K562 (cell line): Measurements from ENCODE around the gene HIF1A. TPM values are rescaled to one million over a fixed set of nuclear protein-coding genes. Genes with fewer than 3 reads are reported as not detected.

ENCODE experiments used
- ASH1L ChIP-seq: fragments of 450-650 bp; IDR thresholded peaks from 2 replicates; pipeline ENCODE4 v1.6.1; 2018; ENCODE audit warnings: borderline replicate concordance, mild to moderate bottlenecking, low read depth; ENCODE audit not compliant: partially characterized antibody
- ATF7 ChIP-seq: fragments of 450-650 bp; IDR thresholded peaks from 2 replicates; pipeline ENCODE4 v1.7.1; 2014; ENCODE audit warnings: mild to moderate bottlenecking, moderate library complexity
- CBX3 ChIP-seq, 2 experiments: IDR thresholded peaks; 1 replicate in 1 of 2; 2 replicates in 1 of 2; pipeline ENCODE4 v1.6.1; 2012; ENCODE audit warnings: inconsistent platforms in 2 of 2, low read length in 2 of 2, borderline replicate concordance in 1 of 2, control low read depth in 1 of 2
- CTBP1 ChIP-seq: fragments of 450-650 bp; IDR thresholded peaks from 2 replicates; pipeline ENCODE4 v1.6.1; 2016; ENCODE audit warnings: borderline replicate concordance
- DPF2 ChIP-seq: fragments of 450-650 bp; IDR thresholded peaks from 2 replicates; pipeline ENCODE4 v1.6.1; 2016
- EGR1 ChIP-seq: fragments of 450-650 bp; conservative IDR thresholded peaks from 2 replicates; pipeline ENCODE4 v1.6.1; 2017; ENCODE audit warnings: mild to moderate bottlenecking
- EP400 ChIP-seq: fragments of 450-650 bp; IDR thresholded peaks from 2 replicates; pipeline ENCODE4 v1.6.1; 2017; ENCODE audit warnings: antibody characterized with exemption, mild to moderate bottlenecking, moderate library complexity
- EZH2 ChIP-seq: IDR thresholded peaks from 2 replicates; pipeline ENCODE4 v1.6.1; 2012; ENCODE audit warnings: low read depth, mild to moderate bottlenecking, inconsistent platforms, low read length, borderline replicate concordance
- HCFC1 ChIP-seq: IDR thresholded peaks from 2 replicates; pipeline ENCODE4 v1.6.1; 2012; ENCODE audit warnings: low read depth, low read length, improper control_type of control experiment
- HNRNPH1 ChIP-seq: fragments of 200-400 bp; formaldehyde crosslinking; optimal IDR thresholded peaks from 2 replicates; pipeline ENCODE3; 2017; ENCODE audit warnings: low read depth, mild to moderate bottlenecking, low read length, moderate library complexity
- MTA2 ChIP-seq: fragments of 450-650 bp; IDR thresholded peaks from 2 replicates; pipeline ENCODE4 v1.6.1; 2016; ENCODE audit warnings: low read depth
- NFATC3 ChIP-seq: fragments of 450-650 bp; IDR thresholded peaks from 2 replicates; pipeline ENCODE4 v1.6.1; 2017; ENCODE audit warnings: mild to moderate bottlenecking
- SAFB2 ChIP-seq: fragments of 200-400 bp; formaldehyde crosslinking; IDR thresholded peaks from 2 replicates; pipeline ENCODE4 v1.6.1; 2018; ENCODE audit warnings: borderline replicate concordance, low read length, low read depth, moderate library complexity; ENCODE audit not compliant: severe bottlenecking
- SMARCB1 ChIP-seq: IDR thresholded peaks from 2 replicates; pipeline ENCODE4 v1.6.1; 2011; ENCODE audit warnings: improper control_type of control experiment, low read depth; ENCODE audit not compliant: insufficient read length
- SRSF3 ChIP-seq: fragments of 200-400 bp; formaldehyde crosslinking; IDR thresholded peaks from 2 replicates; pipeline ENCODE4 v1.6.1; 2016; ENCODE audit warnings: mild to moderate bottlenecking, low read length, moderate library complexity; ENCODE audit not compliant: insufficient read depth
- ZC3H8 ChIP-seq: fragments of 450-650 bp; IDR thresholded peaks from 2 replicates; pipeline ENCODE4 v1.6.1; 2017
- ZNF217 ChIP-seq: sonication (generic); formaldehyde crosslinking; IDR thresholded peaks from 2 replicates; pipeline ENCODE4 v1.8.0; 2022; ENCODE audit warnings: mild to moderate bottlenecking, missing genetic modification reagents
- ZNF263 ChIP-seq: sonication (generic); formaldehyde crosslinking; IDR thresholded peaks from 2 replicates; pipeline ENCODE4 v1.8.0; 2022; ENCODE audit warnings: mild to moderate bottlenecking, missing genetic modification reagents, borderline replicate concordance
- ZSCAN32 ChIP-seq: fragments of 450-650 bp; formaldehyde crosslinking; IDR thresholded peaks from 2 replicates; pipeline ENCODE4 v1.4.0; 2020; ENCODE audit warnings: mild to moderate bottlenecking, moderate library complexity
- polyA plus RNA-seq, 8 experiments: library from polyadenylated mRNA; depleted of rRNA in 4 of 8; stranded (reverse) in 5 of 8; unstranded in 3 of 8; fragments of >200 nt; fragmentation: Nextera tagmentation in 2 of 8; fragmentation: Illumina TruSeq in 1 of 8; extraction: Ambion mirVana in 2 of 8; extraction: Trizol in 1 of 8; gene quantifications; 2 replicates each; pipeline versions ENCODE4 v1.2.1 to v1.2.3, GENCODE V29; 2011 to 2014; ENCODE audit warnings: inconsistent platforms in 1 of 8, missing spikeins in 1 of 8
- total RNA-seq, 7 experiments: library from RNA; depleted of rRNA in 6 of 7; stranded (reverse); fragments of >200 nt in 6 of 7; fragmentation: Illumina TruSeq in 2 of 7; extraction: Trizol in 2 of 7; gene quantifications; 2 replicates each; pipeline versions ENCODE4 v1.2.1 to v1.2.3, GENCODE V29; 2011 to 2021; ENCODE audit warnings: low replicate concordance in 1 of 7
- TF ChIP-seq, protein P1 (sequence below): sonication (generic); formaldehyde crosslinking; IDR thresholded peaks from 2 replicates; pipeline ENCODE4 v1.8.0; 2022; ENCODE audit warnings: missing genetic modification reagents, mild to moderate bottlenecking, borderline replicate concordance
- TF ChIP-seq, protein P2 (sequence below): fragments of 450-650 bp; IDR thresholded peaks from 2 replicates; pipeline ENCODE4 v1.6.1; 2016; ENCODE audit warnings: mild to moderate bottlenecking
- TF ChIP-seq, protein P3 (sequence below), 2 experiments: fragments of 450-650 bp in 1 of 2; sonication (generic) in 1 of 2; formaldehyde crosslinking; conservative IDR thresholded peaks; 2 replicates each; pipeline versions ENCODE4 v1.4.0 to v1.8.1; 2020 to 2022; ENCODE audit warnings: mild to moderate bottlenecking in 1 of 2, missing genetic modification reagents in 1 of 2
- TF ChIP-seq, protein P4 (sequence below): fragments of 450-650 bp; formaldehyde crosslinking; IDR thresholded peaks from 2 replicates; pipeline ENCODE4 v1.4.0; 2020; ENCODE audit warnings: mild to moderate bottlenecking

The HIF1A gene
- total and polyA plus RNA-seq, 9 of the 15 experiments (the other 6 are each of a cell fraction or from before 2014, with no cell fraction given) = 5.9 to 35.3 (median 24.2) TPM

GRCh38 chr14:61761959-61762786 is 66.9 kb downstream of the HIF1A start, which contains the start of gene SNAPC1 (continued):
- TF ChIP-seq, protein P1, sequence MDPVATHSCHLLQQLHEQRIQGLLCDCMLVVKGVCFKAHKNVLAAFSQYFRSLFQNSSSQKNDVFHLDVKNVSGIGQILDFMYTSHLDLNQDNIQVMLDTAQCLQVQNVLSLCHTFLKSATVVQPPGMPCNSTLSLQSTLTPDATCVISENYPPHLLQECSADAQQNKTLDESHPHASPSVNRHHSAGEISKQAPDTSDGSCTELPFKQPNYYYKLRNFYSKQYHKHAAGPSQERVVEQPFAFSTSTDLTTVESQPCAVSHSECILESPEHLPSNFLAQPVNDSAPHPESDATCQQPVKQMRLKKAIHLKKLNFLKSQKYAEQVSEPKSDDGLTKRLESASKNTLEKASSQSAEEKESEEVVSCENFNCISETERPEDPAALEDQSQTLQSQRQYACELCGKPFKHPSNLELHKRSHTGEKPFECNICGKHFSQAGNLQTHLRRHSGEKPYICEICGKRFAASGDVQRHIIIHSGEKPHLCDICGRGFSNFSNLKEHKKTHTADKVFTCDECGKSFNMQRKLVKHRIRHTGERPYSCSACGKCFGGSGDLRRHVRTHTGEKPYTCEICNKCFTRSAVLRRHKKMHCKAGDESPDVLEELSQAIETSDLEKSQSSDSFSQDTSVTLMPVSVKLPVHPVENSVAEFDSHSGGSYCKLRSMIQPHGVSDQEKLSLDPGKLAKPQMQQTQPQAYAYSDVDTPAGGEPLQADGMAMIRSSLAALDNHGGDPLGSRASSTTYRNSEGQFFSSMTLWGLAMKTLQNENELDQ (CRISPR knock-in tag) = no peak
- TF ChIP-seq SAFB2 (no peak), ATF7 (peak; percentile 14; the same call in 1 of the 2 replicates), NFATC3 (no peak), ZNF263 (no peak), HCFC1 (no peak), HNRNPH1 (no peak), ZNF217 (CRISPR knock-in tag) (no peak), MTA2 (no peak), ZC3H8 (no peak), ZSCAN32 (no peak), DPF2 (no peak), SRSF3 (no peak), CTBP1 (no peak), SMARCB1 (no peak), ASH1L (no peak), CBX3 (IDR thresholded peaks at IDR 0.05; ENCODE audit: borderline replicate concordance in 1 of 2, low read length in 2 of 2) (no peak), EGR1 (no peak), EZH2 (no peak), EP400 (peak; percentile 31)
- TF ChIP-seq, protein P2, sequence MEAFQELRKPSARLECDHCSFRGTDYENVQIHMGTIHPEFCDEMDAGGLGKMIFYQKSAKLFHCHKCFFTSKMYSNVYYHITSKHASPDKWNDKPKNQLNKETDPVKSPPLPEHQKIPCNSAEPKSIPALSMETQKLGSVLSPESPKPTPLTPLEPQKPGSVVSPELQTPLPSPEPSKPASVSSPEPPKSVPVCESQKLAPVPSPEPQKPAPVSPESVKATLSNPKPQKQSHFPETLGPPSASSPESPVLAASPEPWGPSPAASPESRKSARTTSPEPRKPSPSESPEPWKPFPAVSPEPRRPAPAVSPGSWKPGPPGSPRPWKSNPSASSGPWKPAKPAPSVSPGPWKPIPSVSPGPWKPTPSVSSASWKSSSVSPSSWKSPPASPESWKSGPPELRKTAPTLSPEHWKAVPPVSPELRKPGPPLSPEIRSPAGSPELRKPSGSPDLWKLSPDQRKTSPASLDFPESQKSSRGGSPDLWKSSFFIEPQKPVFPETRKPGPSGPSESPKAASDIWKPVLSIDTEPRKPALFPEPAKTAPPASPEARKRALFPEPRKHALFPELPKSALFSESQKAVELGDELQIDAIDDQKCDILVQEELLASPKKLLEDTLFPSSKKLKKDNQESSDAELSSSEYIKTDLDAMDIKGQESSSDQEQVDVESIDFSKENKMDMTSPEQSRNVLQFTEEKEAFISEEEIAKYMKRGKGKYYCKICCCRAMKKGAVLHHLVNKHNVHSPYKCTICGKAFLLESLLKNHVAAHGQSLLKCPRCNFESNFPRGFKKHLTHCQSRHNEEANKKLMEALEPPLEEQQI = no peak
- TF ChIP-seq, protein P3, sequence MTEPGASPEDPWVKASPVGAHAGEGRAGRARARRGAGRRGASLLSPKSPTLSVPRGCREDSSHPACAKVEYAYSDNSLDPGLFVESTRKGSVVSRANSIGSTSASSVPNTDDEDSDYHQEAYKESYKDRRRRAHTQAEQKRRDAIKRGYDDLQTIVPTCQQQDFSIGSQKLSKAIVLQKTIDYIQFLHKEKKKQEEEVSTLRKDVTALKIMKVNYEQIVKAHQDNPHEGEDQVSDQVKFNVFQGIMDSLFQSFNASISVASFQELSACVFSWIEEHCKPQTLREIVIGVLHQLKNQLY (CRISPR knock-in tag; conservative IDR thresholded peaks at IDR 0.05) = no peak
- TF ChIP-seq, protein P4, sequence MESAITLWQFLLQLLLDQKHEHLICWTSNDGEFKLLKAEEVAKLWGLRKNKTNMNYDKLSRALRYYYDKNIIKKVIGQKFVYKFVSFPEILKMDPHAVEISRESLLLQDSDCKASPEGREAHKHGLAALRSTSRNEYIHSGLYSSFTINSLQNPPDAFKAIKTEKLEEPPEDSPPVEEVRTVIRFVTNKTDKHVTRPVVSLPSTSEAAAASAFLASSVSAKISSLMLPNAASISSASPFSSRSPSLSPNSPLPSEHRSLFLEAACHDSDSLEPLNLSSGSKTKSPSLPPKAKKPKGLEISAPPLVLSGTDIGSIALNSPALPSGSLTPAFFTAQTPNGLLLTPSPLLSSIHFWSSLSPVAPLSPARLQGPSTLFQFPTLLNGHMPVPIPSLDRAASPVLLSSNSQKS (CRISPR knock-in tag) = no peak
